CD14-positive monocyte (primary cell): Measurements from ENCODE around the gene C16orf46. TPM values are rescaled to one million over a fixed set of nuclear protein-coding genes. Genes with fewer than 3 reads are reported as not detected.

Experiments
- DNase-seq, 3 donors: peaks; one replicate each; pipeline ENCODE4 v3.0.0-alpha.2; 2011 to 2022
- H2AFZ ChIP-seq: 2 replicates; pipeline ENCODE4 v1.6.0; 2012; ENCODE audit warnings: mild to moderate bottlenecking, low read depth, low read length, inconsistent platforms; ENCODE audit not compliant: insufficient read depth, poor library complexity, severe bottlenecking
- H3K27ac ChIP-seq, 2 donors: 1 replicate in 1 of 2; 2 replicates in 1 of 2; pipeline ENCODE4 v1.5.1; 2012 to 2013; ENCODE audit warnings: low read length in 2 of 2, control low read depth in 1 of 2, inconsistent platforms in 1 of 2, low read depth in 1 of 2, mild to moderate bottlenecking in 1 of 2
- H3K27me3 ChIP-seq, 2 donors: one replicate each; pipeline versions ENCODE4 v1.6.0 to v1.6.1; 2011 to 2013; ENCODE audit warnings: low read length in 2 of 2; ENCODE audit not compliant: control insufficient read depth in 2 of 2, insufficient read depth in 2 of 2
- H3K36me3 ChIP-seq, 2 donors: replicated peaks in 1 of 2; 1 replicate in 1 of 2; 2 replicates in 1 of 2; pipeline versions ENCODE4 v1.5.1 to v1.6.1; 2012 to 2013; ENCODE audit warnings: low read length in 2 of 2, control low read depth in 1 of 2, inconsistent platforms in 1 of 2, mild to moderate bottlenecking in 1 of 2; ENCODE audit not compliant: insufficient read depth in 2 of 2, control insufficient read depth in 1 of 2
- H3K4me1 ChIP-seq, 2 donors: 1 replicate in 1 of 2; 2 replicates in 1 of 2; pipeline versions ENCODE4 v1.5.1 to v1.6.1; 2012 to 2013; ENCODE audit warnings: low read length in 2 of 2, control low read depth in 1 of 2, inconsistent platforms in 1 of 2, mild to moderate bottlenecking in 1 of 2, moderate library complexity in 1 of 2; ENCODE audit not compliant: insufficient read depth in 2 of 2, control insufficient read depth in 1 of 2
- H3K4me2 ChIP-seq: replicated peaks from 2 replicates; pipeline ENCODE3; 2012; ENCODE audit warnings: low read length, moderate library complexity, mild to moderate bottlenecking; ENCODE audit not compliant: poor library complexity, severe bottlenecking; ENCODE audit errors: extremely low read depth
- H3K4me3 ChIP-seq, 3 experiments: fragments of 200-600 bp in 1 of 3; sonication (generic) in 1 of 3; replicated peaks in 1 of 3; 1 replicate in 2 of 3; 2 replicates in 1 of 3; pipeline ENCODE4 v1.5.1; 2011 to 2013; ENCODE audit warnings: low read length in 3 of 3, mild to moderate bottlenecking in 3 of 3, control low read depth in 2 of 3, low read depth in 2 of 3, inconsistent platforms in 1 of 3, moderate library complexity in 1 of 3
- H3K79me2 ChIP-seq: 2 replicates; pipeline ENCODE4 v1.6.0; 2012; ENCODE audit warnings: mild to moderate bottlenecking, control low read depth, inconsistent platforms, low read length, moderate library complexity; ENCODE audit not compliant: insufficient read depth
- H3K9ac ChIP-seq: 2 replicates; pipeline ENCODE4 v1.6.0; 2017; ENCODE audit warnings: low read length, mild to moderate bottlenecking; ENCODE audit not compliant: insufficient read depth, poor library complexity, severe bottlenecking
- H3K9me3 ChIP-seq, 2 donors: replicated peaks in 1 of 2; 1 replicate in 1 of 2; 2 replicates in 1 of 2; pipeline versions ENCODE4 v1.5.1 to v1.6.1; 2012 to 2013; ENCODE audit warnings: low read length in 2 of 2, control low read depth in 1 of 2; ENCODE audit not compliant: control insufficient read depth in 1 of 2, insufficient read depth in 1 of 2
- H4K20me1 ChIP-seq: 2 replicates; pipeline ENCODE4 v1.6.0; 2012; ENCODE audit warnings: mild to moderate bottlenecking, low read length, control low read depth, moderate library complexity; ENCODE audit not compliant: insufficient read depth
- H3K27ac Mint-ChIP-seq, 7 donors: one replicate each; pipeline ENCODE4 v1.8.0; 2020; ENCODE audit warnings: mild to moderate bottlenecking in 7 of 7, mixed read lengths in 7 of 7, moderate library complexity in 6 of 7, inconsistent platforms in 2 of 7
- H3K27me3 Mint-ChIP-seq, 3 donors: one replicate each; pipeline ENCODE4 v1.8.0; 2021 to 2022; ENCODE audit warnings: low read depth in 3 of 3, mild to moderate bottlenecking in 3 of 3, mixed read lengths in 3 of 3, moderate library complexity in 3 of 3, inconsistent platforms in 1 of 3
- H3K36me3 Mint-ChIP-seq, 2 donors: one replicate each; pipeline ENCODE4 v1.8.0; 2020; ENCODE audit warnings: mixed read lengths in 2 of 2, inconsistent platforms in 1 of 2, mild to moderate bottlenecking in 1 of 2
- H3K4me1 Mint-ChIP-seq: one replicate; pipeline ENCODE4 v1.8.0; 2020; ENCODE audit warnings: mild to moderate bottlenecking, mixed read lengths
- H3K4me3 Mint-ChIP-seq, 2 donors: one replicate each; pipeline ENCODE4 v1.8.0; 2020; ENCODE audit warnings: mild to moderate bottlenecking in 2 of 2, mixed read lengths in 2 of 2, moderate library complexity in 1 of 2
- H3K9me3 Mint-ChIP-seq, 7 donors: one replicate each; pipeline ENCODE4 v1.8.0; 2020 to 2022; ENCODE audit warnings: mixed read lengths in 7 of 7, mild to moderate bottlenecking in 6 of 7, moderate library complexity in 6 of 7, inconsistent platforms in 2 of 7
- CTCF ChIP-seq: fragments of 200-600 bp; IDR thresholded peaks from one replicate; pipeline ENCODE4 v1.8.0; 2022; ENCODE audit warnings: antibody characterized with exemption, mild to moderate bottlenecking
- WGBS: methylation state at CpG from one replicate; pipeline ENCODE4 v1.1.5; 2013; ENCODE audit warnings: missing lambda C conversion rate; ENCODE audit not compliant: insufficient coverage; 5-methylcytosine and 5-hydroxymethylcytosine counted together
- intact Hi-C, 2 donors: fragments of 100-400 bp; cut with micrococcal nuclease; formaldehyde crosslinking; loops; one replicate each; pipeline versions ENCODE4 v1.15.0 to v1.15.1; 2023
- polyA plus RNA-seq, 3 donors: library from polyadenylated mRNA; depleted of rRNA in 1 of 3; unstranded in 2 of 3; stranded (reverse) in 1 of 3; fragments of 300-500 nt in 2 of 3; fragments of >200 nt in 1 of 3; fragmentation: Illumina TruSeq in 2 of 3; gene quantifications; 1 replicate in 2 of 3; 2 replicates in 1 of 3; pipeline ENCODE4 v1.2.3, GENCODE V29; 2012 to 2021

C16orf46 gene
- polyA plus RNA-seq, 3 donors = 0.37 to 0.42 TPM; not detected in 1

- WGBS = 100% methylated on average over 7 of the region's 11 CpGs
- H3K36me3 Mint-ChIP-seq = no peaks in the 10 kb centered on the region
- Histone ChIP-seq H3K9me3 (no peaks in the 10 kb centered on the region), H3K4me1 (no peaks in the 10 kb centered on the region), H4K20me1 (no peaks in the 10 kb centered on the region), H3K36me3 (no peaks in the 10 kb centered on the region), H3K27me3 (no peaks in the 10 kb centered on the region), H3K4me2 (no peak overlapping the region), H2AFZ (no peak overlapping the region), H3K27ac (no peak overlapping the region), H3K9ac (no peak overlapping the region), H3K79me2 (no peaks in the 10 kb centered on the region), H3K4me3 (no peak overlapping the region)
- intact Hi-C loops = no loop called here
- H3K4me3 Mint-ChIP-seq = no peak overlapping the region
- no peak for DNase-seq
- H3K27ac Mint-ChIP-seq = no peak overlapping the region
- no peaks in the 10 kb centered on the region for H3K4me1 Mint-ChIP-seq
- peaks cover 0 to 2% (median 0%) of the 10 kb centered on the region in 7 donors for H3K9me3 Mint-ChIP-seq
- peaks cover 8 to 11% (median 10%) of the 10 kb centered on the region in 3 donors for H3K27me3 Mint-ChIP-seq
- TF ChIP-seq CTCF = no peak
Measured at GRCh38 chr16:81107511-81107910, 30.5 kb upstream of the C16orf46 start.

- Mint-ChIP-seq H3K4me3 (no peak overlapping the region), H3K9me3 (peaks cover 0 to 2% (median 0%) of the 10 kb centered on the region in 7 donors), H3K4me1 (no peaks in the 10 kb centered on the region), H3K27ac (no peak overlapping the region), H3K36me3 (no peaks in the 10 kb centered on the region), H3K27me3 (peaks cover 4 to 11% (median 9%) of the 10 kb centered on the region in 3 donors)
- Histone ChIP-seq H3K9me3 (no peaks in the 10 kb centered on the region), H3K4me3 (no peak overlapping the region), H3K9ac (no peak overlapping the region), H2AFZ (no peak overlapping the region), H3K27me3 (no peaks in the 10 kb centered on the region), H3K36me3 (no peaks in the 10 kb centered on the region), H3K79me2 (no peaks in the 10 kb centered on the region), H3K4me1 (no peaks in the 10 kb centered on the region), H3K4me2 (no peak overlapping the region), H3K27ac (no peak overlapping the region), H4K20me1 (no peaks in the 10 kb centered on the region)
- no peak for DNase-seq
- WGBS = 93% methylated on average over 5 of the region's 8 CpGs
- intact Hi-C loops = no loop called here
- no peak for TF ChIP-seq CTCF
Measured at GRCh38 chr16:81106826-81107503, 29.9 kb upstream of the C16orf46 start.
